PC-3 (cell line): ENCODE measurements around the gene TEAD1. TPM values are rescaled to one million over a fixed set of nuclear protein-coding genes. Genes with fewer than 3 reads are reported as not detected.

ENCODE experiments used
- ATAC-seq: fragments of 200-7000 bp; cut with Tn5 transposase; 2 replicates; pipeline ENCODE4 v1.9.1; 2020; ENCODE audit warnings: mild to moderate bottlenecking, moderate library complexity
- BruUV-seq: library from RNA; stranded (reverse); fragments of 400-500 nt; replicated peaks from 2 replicates; lab custom pipeline; 2021; lab: Mats Ljungman, UMichigan
- CTCF ChIA-PET: fragments of 300-600 bp; sonication (Branson Sonifier 250); formaldehyde crosslinking; loops from one replicate; lab custom pipeline; 2022; ENCODE audit warnings: antibody characterized with exemption; lab: Charles Lee
- POLR2A ChIA-PET: fragments of 300-600 bp; sonication (Branson Sonifier 250); formaldehyde crosslinking; loops from one replicate; lab custom pipeline; 2022; ENCODE audit warnings: antibody characterized with exemption; ENCODE audit not compliant: unreplicated experiment; lab: Charles Lee
- DNase-seq: peaks from one replicate; pipeline ENCODE4 v3.0.0-alpha.2; 2015
- H2AFZ ChIP-seq: fragments of 300-600 bp; sonication (generic); 2 replicates; pipeline ENCODE4 v1.6.0; 2016; ENCODE audit warnings: antibody characterized with exemption, low read length
- H3F3A ChIP-seq: fragments of 300-600 bp; sonication (generic); one replicate; pipeline ENCODE4 v1.6.0; 2017; ENCODE audit warnings: antibody characterized with exemption, low read length, control low read depth, mild to moderate bottlenecking; ENCODE audit not compliant: unreplicated experiment
- H3K27ac ChIP-seq: fragments of 300-600 bp; sonication (generic); 2 replicates; pipeline ENCODE4 v1.5.1; 2016; ENCODE audit warnings: mild to moderate bottlenecking, low read length
- H3K27me3 ChIP-seq: fragments of 300-600 bp; sonication (generic); 2 replicates; pipeline ENCODE4 v1.6.1; 2016; ENCODE audit warnings: low read length, mixed read lengths
- H3K36me3 ChIP-seq: fragments of 300-600 bp; sonication (generic); 2 replicates; pipeline ENCODE4 v1.6.1; 2016; ENCODE audit warnings: low read depth, mixed run types, low read length, mixed read lengths
- H3K4me1 ChIP-seq: fragments of 300-600 bp; sonication (generic); 2 replicates; pipeline ENCODE4 v1.5.1; 2016; ENCODE audit warnings: low read length; ENCODE audit not compliant: insufficient read depth
- H3K4me2 ChIP-seq: fragments of 300-600 bp; sonication (generic); 2 replicates; pipeline ENCODE4 v1.6.0; 2016; ENCODE audit warnings: low read length
- H3K4me3 ChIP-seq: fragments of 300-600 bp; sonication (generic); 2 replicates; pipeline ENCODE4 v1.5.1; 2016; ENCODE audit warnings: mild to moderate bottlenecking, low read length, mixed read lengths
- H3K79me2 ChIP-seq: fragments of 300-600 bp; sonication (generic); 2 replicates; pipeline ENCODE4 v1.6.1; 2017; ENCODE audit warnings: low read length, mixed read lengths
- H3K9ac ChIP-seq: fragments of 300-600 bp; sonication (generic); 2 replicates; pipeline ENCODE4 v1.6.0; 2016; ENCODE audit warnings: mild to moderate bottlenecking, low read length
- H3K9me2 ChIP-seq: fragments of 300-600 bp; sonication (generic); replicated peaks from 2 replicates; pipeline ENCODE4 v1.6.1; 2016; ENCODE audit warnings: mixed run types, low read length, mixed read lengths
- H3K9me3 ChIP-seq: fragments of 300-600 bp; sonication (generic); 2 replicates; pipeline ENCODE4 v1.6.1; 2016; ENCODE audit warnings: low read length, mixed read lengths
- H4K20me1 ChIP-seq: fragments of 300-600 bp; sonication (generic); 2 replicates; pipeline ENCODE4 v1.6.1; 2016; ENCODE audit warnings: low read length, mixed read lengths
- CTCF ChIP-seq: fragments of 300-600 bp; sonication (generic); conservative IDR thresholded peaks from 2 replicates; pipeline ENCODE4 v1.5.1; 2017; ENCODE audit warnings: antibody characterized with exemption, low read depth, mild to moderate bottlenecking, low read length
- EZH2 ChIP-seq: fragments of 300-600 bp; sonication (generic); IDR thresholded peaks from one replicate; pipeline ENCODE4 v1.6.1; 2017; ENCODE audit warnings: antibody characterized with exemption, mild to moderate bottlenecking, low read length; ENCODE audit not compliant: unreplicated experiment
- EZH2phosphoT487 ChIP-seq: fragments of 300-600 bp; sonication (generic); IDR thresholded peaks from 2 replicates; pipeline ENCODE4 v1.6.1; 2018; ENCODE audit warnings: mild to moderate bottlenecking, antibody characterized with exemption, low read length, borderline replicate concordance
- intact Hi-C: fragments of 100-400 bp; cut with micrococcal nuclease; formaldehyde crosslinking; loops from 2 replicates; pipeline ENCODE4 v1.9.0; 2023
- total RNA-seq: library from RNA; depleted of rRNA; stranded (reverse); fragments of >200 nt; gene quantifications from 2 replicates; pipeline ENCODE4 v1.2.3, GENCODE V29; 2014

TEAD1 gene
- total RNA-seq, 1 experiment from 2014 or later, result 70.2 TPM

- peaks cover 5% of the 10 kb centered on the region; the same call in 1 of the 2 replicates for H3K36me3 ChIP-seq
Observed at GRCh38 chr11:12625438-12626071, 48.7 kb upstream of the TEAD1 start.

GRCh38 chr11:12626616-12627015 lies 47.6 kb upstream of the TEAD1 start:
- Histone ChIP-seq H2AFZ (no peak overlapping the region), H3K9ac (peak overlapping the region; percentile 30; the same call in 1 of the 2 replicates), H3F3A (no peaks in the 10 kb centered on the region), H3K27ac (peak overlapping the region; percentile 92), H3K79me2 (no peaks in the 10 kb centered on the region), H3K4me3 (no peak overlapping the region), H3K36me3 (peaks cover 5% of the 10 kb centered on the region; the same call in 1 of the 2 replicates), H3K9me3 (peaks cover 7% of the 10 kb centered on the region; the same call in 1 of the 2 replicates), H4K20me1 (no peaks in the 10 kb centered on the region), H3K9me2 (no peaks in the 10 kb centered on the region), H3K4me2 (peak overlapping the region; percentile 67), H3K4me1 (peaks cover 20% of the 10 kb centered on the region), H3K27me3 (no peaks in the 10 kb centered on the region)
- ChIA-PET CTCF (no interaction called here), POLR2A (no interaction called here)
- TF ChIP-seq CTCF, result no peak
- no peak for TF ChIP-seq EZH2phosphoT487
- TF ChIP-seq EZH2, result no peak
- intact Hi-C loops, result no loop called here
- ATAC-seq (no peak), DNase-seq (no peak)
- BruUV-seq, result no TSS peak

More at GRCh38 chr11:12625438-12626071, 48.7 kb upstream of the TEAD1 start:
- Histone ChIP-seq H3K79me2 (no peaks in the 10 kb centered on the region), H3K9me2 (no peaks in the 10 kb centered on the region), H3K4me3 (no peak overlapping the region), H3F3A (no peaks in the 10 kb centered on the region), H3K9me3 (peaks cover 7% of the 10 kb centered on the region; the same call in 1 of the 2 replicates), H3K27ac (peak overlapping the region; percentile 92), H3K4me1 (peaks cover 20% of the 10 kb centered on the region), H3K27me3 (no peaks in the 10 kb centered on the region), H3K9ac (peak overlapping the region; percentile 24), H3K4me2 (peak overlapping the region; percentile 67), H2AFZ (no peak overlapping the region), H4K20me1 (no peaks in the 10 kb centered on the region)
- POLR2A ChIA-PET, result no interaction called here
- TF ChIP-seq CTCF (no peak), EZH2phosphoT487 (no peak), EZH2 (no peak)
- intact Hi-C loops, result no loop called here
- ATAC-seq (peak; percentile 88), DNase-seq (peak; percentile 87)
- no TSS peak for BruUV-seq
- CTCF ChIA-PET, result no interaction called here

- Histone ChIP-seq H3F3A (no peaks in the 10 kb centered on the region), H4K20me1 (no peaks in the 10 kb centered on the region), H3K4me2 (no peak overlapping the region), H3K27me3 (no peaks in the 10 kb centered on the region), H3K9ac (no peak overlapping the region), H3K4me3 (no peak overlapping the region), H3K9me2 (no peaks in the 10 kb centered on the region), H3K27ac (no peak overlapping the region), H3K4me1 (peaks cover 20% of the 10 kb centered on the region), H3K36me3 (peaks cover 5% of the 10 kb centered on the region; the same call in 1 of the 2 replicates), H3K9me3 (peaks cover 7% of the 10 kb centered on the region; the same call in 1 of the 2 replicates), H2AFZ (no peak overlapping the region), H3K79me2 (no peaks in the 10 kb centered on the region)
- intact Hi-C loops, result no loop called here
- ATAC-seq (no peak), DNase-seq (no peak)
- POLR2A ChIA-PET, result no interaction called here
- TF ChIP-seq EZH2phosphoT487 (no peak), EZH2 (no peak), CTCF (no peak)
- no TSS peak for BruUV-seq
- CTCF ChIA-PET, result interaction anchor here (0.7 kb wide), 1 partner anchor 88 kb away, joined by 3 read pairs; no protein-coding TSS in a partner anchor
Observed at GRCh38 chr11:12628314-12628713, 45.9 kb upstream of the TEAD1 start.
